ENCODE data around the gene LGALS7B. TPM values are rescaled to one million over a fixed set of nuclear protein-coding genes. Genes with fewer than 3 reads are reported as not detected.
"Not testable (repeated sequence)": the region's sequence is repeated elsewhere in the genome, so short reads cannot be mapped to it uniquely, and the experiment has no call there.

Gene LGALS7B
- total RNA-seq, 1 donor from 2014 or later: not detected

DNA sequence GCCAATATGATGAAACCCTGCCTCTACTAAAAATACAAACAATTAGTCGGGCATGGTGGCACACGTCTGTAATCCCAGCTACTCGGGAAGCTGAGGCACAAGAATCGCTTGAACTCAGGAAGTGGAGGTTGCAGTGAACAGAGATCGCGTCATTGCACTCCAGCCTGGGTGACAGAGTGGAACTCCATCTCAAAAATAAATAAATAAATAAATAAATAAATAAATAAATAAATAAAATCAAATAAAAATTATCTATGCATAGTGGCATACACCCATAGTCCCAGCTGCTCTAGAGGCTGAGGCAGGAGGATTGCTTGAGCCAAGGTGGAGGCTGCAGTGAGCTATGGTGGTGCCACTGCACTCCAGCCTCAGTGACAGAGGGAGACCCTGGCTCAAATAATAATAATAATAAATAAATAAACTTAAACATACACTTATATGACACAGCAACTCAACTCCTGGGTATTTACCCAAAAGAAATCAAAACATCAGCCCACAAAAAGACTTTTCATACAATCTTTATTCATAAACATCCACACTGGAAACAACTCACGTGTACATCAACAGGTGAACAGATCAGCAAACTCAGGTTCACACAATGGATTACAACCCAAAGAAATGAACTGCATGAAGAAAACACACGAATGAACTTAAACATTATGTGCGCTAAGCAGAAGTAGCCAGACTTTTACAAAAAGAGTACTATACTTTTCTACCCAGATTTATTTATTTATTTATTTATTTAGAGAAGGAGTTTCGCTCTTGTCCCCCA is 22.5 kb upstream of the LGALS7B start:
- intact Hi-C loops (cut with micrococcal nuclease): no loop called here
- ATAC-seq: no peak
- no peak for DNase-seq

DNA sequence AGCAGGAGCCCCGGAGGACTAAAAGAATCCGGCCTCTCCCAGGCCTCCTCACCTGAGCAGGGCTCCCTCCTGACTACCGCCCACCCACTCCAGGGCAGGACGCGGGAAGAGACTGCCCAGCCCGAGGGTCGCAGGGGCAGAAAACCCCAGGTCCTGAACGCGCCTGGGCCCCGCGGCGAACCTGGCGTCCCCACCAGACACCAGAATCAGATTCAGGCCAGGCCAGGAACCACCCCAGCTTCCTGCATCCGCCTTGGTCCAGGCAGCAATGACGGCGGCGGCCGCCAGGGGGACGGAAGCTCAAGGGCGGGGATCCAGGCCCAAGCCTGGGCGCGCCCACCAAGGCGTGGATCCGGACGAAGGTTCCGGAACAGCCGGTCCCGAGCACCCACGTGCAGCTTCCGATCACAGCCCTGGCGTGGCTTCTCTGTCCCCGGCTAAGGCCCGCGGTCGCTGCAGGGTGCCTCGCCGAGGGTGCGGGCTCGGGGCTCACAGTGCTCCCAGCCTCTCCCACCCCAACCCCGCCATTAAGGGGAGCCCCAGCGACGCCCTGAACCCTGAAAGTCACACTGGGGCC is 19.3 kb upstream of the LGALS7B start:
- ATAC-seq: peak; percentile 89
- peak; percentile 95 for DNase-seq
- intact Hi-C loops (cut with micrococcal nuclease): no loop called here

DNA sequence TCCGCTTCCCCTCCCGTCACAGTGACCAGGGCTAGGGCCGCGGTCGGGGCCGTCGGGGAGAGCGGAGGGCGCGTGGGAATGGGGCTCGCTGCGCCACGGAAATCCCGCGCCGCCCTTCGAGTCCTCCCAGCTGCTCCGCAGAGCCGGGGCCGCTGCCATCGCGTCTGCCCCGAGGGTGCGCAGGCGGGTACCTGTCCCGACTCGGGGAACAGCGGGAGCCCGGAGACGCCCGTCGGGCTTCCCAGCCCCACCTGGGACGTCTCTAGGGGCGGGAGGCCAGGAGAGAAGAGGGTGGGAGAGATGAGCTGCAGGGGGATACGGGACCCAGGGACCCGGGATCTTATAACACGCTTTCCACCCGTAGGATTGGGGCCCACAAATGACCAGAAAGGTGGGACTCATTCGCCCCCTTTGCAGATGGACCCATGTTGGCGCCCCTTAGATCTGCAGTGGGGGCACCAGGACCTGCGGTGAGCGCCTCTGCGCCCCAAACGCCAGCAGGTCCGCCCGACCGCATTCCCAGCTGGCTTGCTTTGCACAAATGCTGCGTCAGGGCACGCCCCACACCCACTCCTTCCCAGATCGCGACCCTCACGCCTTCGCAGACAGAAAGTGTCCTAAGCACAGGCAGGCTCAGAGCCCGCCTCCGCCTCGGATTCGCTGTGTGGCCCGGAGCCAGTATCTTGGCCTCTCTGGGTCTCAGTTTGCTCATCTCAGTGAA is 18.6 kb upstream of the LGALS7B start:
- ATAC-seq: peak; percentile 36
- intact Hi-C loops (cut with micrococcal nuclease); DNase-seq: not testable (repeated sequence)

DNA sequence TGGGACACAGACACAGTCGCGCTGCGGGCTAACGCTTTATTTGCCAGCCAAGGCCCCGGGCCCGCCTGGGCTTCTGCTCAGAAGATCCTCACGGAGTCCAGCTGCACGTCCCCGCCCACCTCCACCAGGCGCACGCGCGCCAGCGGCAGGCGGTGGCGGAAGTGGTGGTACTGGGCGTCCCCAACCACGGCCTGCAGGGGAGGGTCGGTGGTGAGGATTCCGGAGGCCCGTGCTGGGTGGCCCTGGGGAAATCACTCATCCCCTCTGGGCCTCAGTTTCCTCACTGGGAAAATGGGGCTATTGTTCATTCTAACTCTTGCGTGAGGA is 18.1 kb upstream of the LGALS7B start:
- DNase-seq; intact Hi-C loops (cut with micrococcal nuclease): not testable (repeated sequence)
- peak; percentile 95 for ATAC-seq

DNA sequence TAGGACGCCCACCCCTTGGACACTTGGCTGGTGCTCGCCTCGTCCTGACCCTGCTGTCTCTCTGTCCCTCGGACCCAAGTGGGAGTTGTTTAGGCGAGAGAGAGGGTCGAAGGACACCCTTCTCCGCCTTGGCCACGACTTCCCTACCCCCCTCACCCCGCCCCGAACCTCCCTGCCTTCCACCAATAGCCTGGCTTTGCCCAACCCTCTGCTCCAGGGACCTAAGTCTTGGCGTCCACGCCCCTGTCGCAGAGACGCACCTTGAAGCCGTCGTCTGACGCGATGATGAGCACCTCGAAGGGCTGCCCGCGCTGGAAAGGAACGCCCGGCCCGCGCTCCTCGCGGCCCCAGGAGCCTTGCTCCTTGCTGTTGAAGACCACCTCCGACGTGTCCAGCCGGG is 17.4 kb upstream of the LGALS7B start:
- DNase-seq; ATAC-seq; intact Hi-C loops (cut with micrococcal nuclease): not testable (repeated sequence)

DNA sequence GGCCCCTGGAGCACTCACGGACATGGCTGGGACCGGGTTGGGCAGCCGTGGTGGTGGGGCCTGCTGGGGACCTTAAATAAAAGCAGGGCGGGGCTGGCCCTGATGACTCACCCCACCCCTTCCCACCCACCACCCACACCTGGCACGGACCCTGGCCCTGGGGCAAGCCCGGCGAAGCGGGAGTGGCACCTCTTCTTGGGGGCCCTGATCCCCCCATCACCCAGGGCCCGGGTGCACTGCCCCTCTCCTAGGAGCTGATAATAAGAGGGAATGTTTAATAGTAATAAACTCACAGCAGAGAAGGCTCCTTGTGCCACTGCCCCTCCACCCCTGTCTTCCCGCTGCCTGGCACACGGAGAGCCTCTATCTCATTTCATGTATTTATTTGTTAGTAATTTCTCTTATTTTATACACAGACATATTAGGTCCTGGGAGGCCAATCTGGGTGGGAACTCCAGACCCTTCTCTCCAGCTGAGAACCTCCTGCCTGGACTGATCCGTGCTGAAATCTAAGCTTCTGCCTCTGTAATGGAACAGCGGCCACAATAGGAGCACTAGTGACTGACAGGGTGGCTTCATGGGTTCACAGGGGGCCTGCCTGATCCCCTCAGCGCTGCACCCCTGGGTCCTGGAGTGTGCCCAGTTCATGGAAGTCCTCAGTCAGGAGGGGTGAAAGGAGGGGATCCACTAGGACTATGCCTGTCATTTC is 15.4 kb upstream of the LGALS7B start, which contains the start of gene LGALS7:
Gene LGALS7 (minus strand): TSS at position 49 of the 709 bp plus-strand sequence. CDS start 25 bp downstream, at position 24.
- intact Hi-C loops (cut with micrococcal nuclease): no loop called here
- no peak for DNase-seq

DNA sequence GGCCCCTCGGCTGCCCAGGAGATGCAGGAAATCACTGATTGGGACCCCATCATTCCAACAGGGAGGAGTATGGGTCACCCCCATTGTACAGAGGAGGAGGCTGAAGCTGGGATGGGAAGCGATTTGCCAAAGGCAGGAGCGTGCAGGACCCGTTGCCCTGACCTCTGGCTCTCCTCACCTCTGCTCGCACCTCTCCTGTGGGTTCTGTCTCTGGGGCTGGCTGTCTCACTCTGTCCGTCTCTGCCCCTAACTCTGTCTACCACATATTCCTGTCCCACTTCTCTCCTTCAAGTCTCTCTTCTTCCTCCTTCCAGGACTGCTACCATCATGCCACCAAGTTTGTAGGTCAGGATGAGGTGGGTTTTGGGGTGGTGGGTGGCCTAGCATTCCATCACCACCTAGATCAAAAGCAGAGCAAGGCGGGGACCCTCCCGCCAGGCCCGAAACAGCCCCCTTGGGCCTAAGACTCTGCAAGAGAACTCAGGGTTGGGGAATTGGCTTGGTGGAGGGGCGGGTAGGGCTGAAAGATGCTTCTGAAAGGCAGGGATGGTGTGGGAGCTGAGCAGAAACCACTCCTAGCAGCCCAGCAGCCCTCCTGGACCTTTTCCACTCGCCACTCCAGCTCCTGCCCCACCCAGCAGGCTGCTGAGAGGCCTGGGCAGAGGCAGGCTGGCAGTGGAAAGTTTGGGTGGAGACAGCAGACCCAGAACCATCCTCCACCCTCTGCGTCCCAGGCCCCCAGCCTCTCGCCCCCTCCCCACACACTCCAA is 14.6 kb upstream of the LGALS7B start:
- intact Hi-C loops (cut with micrococcal nuclease): no loop called here
- DNase-seq (no peak), ATAC-seq (no peak)

More for the DNA sequence above, 15.4 kb upstream of the LGALS7B start, which contains the start of gene LGALS7:
- ATAC-seq: no peak

DNA sequence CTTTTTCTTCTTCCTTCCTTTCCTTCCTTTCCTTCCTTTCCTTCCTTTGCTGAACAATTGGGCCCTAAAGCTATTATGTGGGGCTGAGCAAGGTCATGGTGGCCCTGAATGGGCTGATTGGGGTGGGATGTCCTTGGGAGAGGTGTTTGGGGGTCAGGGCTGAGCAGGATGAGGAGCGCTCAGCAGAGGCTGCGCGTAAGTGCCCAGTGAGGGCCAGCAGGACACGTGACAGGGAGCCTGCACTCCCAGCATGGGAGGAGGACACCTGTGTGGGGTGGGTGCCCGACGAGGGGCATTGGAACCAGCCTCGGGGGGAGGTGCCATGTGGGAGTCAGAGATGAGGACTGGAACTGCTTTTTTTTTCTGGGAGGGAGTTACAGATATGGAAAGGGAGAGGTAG is 10.3 kb upstream of the LGALS7B start:
- DNase-seq: no peak
- intact Hi-C loops (cut with micrococcal nuclease): no loop called here

DNA sequence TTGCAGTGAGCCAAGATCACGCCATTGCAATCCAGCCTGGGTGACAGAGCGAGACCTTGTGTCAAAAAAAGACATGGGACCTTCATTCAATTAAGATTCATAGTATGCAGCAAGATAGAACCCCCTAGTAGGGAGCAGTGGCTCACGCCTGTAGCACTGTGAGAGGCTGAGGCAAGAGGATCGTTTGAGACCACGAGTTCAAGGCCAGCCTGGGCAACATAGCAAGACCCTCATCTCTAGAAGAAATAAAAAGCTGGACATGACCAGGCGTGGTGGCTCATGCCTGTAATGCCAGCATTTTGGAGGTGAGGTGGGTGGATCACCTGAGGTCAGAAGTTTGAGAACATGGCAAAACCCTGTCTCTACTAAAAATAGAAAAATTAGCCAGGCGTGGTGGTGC is 8.6 kb upstream of the LGALS7B start:
- no peak for ATAC-seq
- DNase-seq: no peak
- intact Hi-C loops (cut with micrococcal nuclease): no loop called here

More for the DNA sequence above, 10.3 kb upstream of the LGALS7B start:
- ATAC-seq: no peak

DNA sequence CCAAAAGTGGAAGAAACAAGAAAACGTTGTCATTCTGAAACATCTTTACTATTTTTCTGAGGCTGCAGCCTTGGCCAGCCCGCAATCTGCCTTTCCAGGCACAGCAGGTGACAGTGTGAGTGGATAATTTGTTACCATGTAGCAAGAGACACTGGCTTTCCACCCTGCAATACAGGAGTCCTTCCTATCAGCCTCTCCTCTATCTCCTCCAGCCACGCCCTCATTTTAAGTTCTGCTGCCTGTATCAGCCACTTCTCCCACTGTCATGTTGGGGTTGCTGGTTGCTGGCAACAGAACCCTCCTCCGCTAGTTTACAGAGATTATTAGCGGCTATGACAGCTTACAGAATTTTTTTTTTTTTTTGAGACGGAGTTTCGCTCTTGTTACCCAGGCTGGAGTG is 7.9 kb upstream of the LGALS7B start:
- DNase-seq: no peak
- peak; percentile 20 for ATAC-seq
- intact Hi-C loops (cut with micrococcal nuclease): no loop called here

DNA sequence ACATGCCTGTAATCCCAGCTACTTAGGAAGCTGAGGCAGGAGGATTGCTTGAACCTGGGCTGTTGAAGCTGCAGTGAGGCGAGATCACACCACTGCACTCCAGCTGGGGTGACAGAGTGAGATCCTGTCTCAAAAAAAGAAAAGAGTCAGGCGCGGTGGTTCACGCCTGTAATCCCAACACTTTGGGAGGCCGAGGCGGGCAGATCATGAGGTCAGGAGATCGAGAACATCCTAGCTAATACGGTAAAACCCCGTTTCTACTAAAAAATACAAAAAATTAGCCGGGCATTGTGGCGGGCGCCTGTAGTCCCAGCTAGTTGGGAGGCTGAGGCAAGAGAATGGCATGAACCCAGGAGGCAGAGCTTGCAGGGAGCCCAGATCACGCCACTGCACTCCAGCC is 6.8 kb upstream of the LGALS7B start:
- intact Hi-C loops (cut with micrococcal nuclease); ATAC-seq; DNase-seq: not testable (repeated sequence)

DNA sequence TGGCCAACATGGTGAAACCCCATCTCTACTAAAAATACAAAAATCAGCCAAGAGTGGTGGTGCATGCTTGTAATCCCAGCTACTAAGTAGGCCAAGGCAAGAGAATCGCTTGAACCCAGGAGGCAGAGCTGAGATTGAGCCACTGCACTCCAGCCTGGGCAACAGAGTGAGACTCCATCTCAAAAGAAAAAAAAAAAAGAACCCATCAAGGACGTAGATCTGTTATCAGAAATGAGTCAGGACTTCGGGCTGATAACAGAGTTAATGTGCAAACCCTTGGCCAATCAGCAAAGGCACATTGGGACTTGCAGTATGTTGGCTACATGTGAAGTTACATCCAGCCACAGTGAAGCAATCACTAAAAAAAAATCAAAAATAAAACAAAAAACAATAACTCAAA is 4.8 kb upstream of the LGALS7B start:
- intact Hi-C loops (cut with micrococcal nuclease): no loop called here
- DNase-seq (no peak), ATAC-seq (no peak)

DNA sequence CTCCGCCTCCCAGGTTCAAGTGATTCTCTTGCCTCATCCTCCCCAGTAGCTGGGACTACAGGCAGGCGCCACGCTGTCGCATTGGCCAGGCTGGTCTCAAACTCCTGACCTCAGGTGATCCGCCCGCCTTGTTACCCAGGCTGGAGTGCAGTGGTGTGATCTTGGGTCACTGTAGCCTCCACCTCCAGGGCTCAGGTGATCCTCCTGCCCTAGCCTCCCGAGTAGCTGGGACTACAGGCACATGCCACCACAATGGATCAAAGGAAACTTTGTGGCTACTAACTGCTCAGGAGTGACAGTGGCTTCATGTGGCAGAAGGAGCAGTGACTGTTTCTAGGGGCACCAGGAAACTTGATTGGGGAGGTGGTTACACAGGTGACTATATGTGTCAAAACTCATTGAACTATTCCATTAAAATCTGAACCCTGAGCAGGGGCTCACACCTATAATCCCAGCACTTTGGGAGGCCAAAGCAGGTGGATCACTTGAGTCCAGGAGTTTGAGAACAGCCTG is 3.8 kb upstream of the LGALS7B start:
- intact Hi-C loops (cut with micrococcal nuclease): no loop called here
- no peak for DNase-seq

DNA sequence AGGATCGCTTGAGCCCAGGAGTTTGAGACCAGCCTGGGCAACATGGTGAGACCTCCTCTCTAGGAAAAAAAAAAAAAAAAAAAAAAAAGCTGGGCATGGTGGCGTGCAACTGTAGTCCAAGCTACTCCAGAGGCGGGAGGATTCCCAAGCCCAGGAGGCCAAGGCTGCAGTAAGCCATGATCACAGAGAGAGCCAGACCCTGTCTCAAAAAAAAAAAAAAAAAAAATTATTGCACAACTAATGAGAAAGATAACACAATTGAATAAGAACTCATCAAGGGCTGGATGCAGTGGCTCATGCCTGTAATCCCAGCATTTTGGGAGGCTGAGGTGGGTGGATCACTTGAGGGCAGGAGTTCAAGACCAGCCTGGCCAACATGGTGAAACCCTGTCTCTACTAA is 2.9 kb upstream of the LGALS7B start:
- intact Hi-C loops (cut with micrococcal nuclease); ATAC-seq; DNase-seq: not testable (repeated sequence)

More for the DNA sequence above, 3.8 kb upstream of the LGALS7B start:
- ATAC-seq: no peak

DNA sequence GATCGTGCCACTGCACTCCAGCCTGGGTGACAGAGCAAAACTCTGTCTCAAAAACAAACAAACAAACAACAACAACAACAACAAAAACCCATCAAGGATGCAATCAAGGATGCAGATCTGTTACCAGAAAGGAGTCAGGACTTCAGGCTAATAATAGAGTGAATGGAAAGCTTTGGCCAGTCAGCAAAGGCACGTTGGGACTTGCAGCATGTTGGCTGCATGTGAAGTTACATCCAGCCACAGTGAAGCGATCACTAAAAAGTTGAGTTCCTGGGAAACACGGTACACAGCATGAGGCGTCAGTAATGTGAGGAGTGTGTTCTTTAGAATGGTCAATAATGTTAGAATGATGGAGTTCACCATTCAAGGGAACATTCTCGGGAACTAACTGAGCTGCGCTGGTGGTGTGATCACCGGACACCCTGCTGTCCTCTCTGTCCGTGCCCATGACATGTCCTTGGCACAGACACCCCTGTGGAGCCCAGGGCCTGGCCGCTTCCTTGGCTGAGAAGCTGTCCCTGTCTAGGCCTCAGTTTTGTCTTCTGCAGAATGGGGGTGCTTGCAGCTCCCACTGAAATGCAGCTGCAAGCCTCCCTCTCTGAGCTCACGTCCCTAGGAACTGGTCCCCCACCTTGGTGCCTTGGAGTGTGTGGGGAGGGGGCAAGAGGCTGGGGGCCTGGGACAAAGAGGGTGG is 2.3 kb upstream of the LGALS7B start:
- intact Hi-C loops (cut with micrococcal nuclease): no loop called here
- DNase-seq: no peak
- no peak for ATAC-seq

DNA sequence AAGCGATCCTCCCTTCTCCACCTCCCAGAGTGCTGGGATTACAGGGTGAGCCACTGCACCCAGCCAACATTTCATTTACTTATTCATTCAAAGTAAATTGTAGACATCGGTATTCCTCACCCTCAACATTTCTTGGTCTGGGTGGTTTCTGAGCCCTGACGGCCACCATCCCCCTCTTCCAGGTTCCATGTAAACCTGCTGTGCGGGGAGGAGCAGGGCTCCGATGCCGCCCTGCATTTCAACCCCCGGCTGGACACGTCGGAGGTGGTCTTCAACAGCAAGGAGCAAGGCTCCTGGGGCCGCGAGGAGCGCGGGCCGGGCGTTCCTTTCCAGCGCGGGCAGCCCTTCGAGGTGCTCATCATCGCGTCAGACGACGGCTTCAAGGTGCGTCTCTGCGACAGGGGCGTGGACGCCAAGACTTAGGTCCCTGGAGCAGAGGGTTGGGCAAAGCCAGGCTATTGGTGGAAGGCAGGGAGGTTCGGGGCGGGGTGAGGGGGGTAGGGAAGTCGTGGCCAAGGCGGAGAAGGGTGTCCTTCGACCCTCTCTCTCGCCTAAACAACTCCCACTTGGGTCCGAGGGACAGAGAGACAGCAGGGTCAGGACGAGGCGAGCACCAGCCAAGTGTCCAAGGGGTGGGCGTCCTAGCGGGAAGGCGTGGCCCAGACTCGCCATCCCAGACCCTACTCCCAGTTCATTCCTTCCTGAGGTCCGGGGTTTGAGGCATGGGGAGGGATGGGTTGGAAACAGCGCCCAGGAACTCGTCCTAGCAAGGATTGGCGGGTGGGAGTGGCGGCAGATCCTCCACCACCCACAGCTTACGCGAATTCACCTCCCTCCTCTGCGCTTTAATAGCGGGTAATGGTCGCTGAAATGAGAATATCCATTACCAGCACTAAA is 1.8 kb downstream of the LGALS7B start:
- peak; percentile 2 for ATAC-seq
- DNase-seq; intact Hi-C loops (cut with micrococcal nuclease): not testable (repeated sequence)

DNA sequence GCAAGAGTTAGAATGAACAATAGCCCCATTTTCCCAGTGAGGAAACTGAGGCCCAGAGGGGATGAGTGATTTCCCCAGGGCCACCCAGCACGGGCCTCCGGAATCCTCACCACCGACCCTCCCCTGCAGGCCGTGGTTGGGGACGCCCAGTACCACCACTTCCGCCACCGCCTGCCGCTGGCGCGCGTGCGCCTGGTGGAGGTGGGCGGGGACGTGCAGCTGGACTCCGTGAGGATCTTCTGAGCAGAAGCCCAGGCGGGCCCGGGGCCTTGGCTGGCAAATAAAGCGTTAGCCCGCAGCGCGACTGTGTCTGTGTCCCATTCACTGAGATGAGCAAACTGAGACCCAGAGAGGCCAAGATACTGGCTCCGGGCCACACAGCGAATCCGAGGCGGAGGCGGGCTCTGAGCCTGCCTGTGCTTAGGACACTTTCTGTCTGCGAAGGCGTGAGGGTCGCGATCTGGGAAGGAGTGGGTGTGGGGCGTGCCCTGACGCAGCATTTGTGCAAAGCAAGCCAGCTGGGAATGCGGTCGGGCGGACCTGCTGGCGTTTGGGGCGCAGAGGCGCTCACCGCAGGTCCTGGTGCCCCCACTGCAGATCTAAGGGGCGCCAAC is 2.6 kb downstream of the LGALS7B start:
- peak; percentile 96 for ATAC-seq
- DNase-seq; intact Hi-C loops (cut with micrococcal nuclease): not testable (repeated sequence)

Data from left ventricle myocardium superior (tissue), 1 donor.